ENCODE data around the gene EFCAB6.

EFCAB6 gene

GRCh38 chr22:43848366-43849171 is 36.5 kb upstream of the EFCAB6 start:
- no peak for DNase-seq (ENCODE audit: low spot score)

DNA sequence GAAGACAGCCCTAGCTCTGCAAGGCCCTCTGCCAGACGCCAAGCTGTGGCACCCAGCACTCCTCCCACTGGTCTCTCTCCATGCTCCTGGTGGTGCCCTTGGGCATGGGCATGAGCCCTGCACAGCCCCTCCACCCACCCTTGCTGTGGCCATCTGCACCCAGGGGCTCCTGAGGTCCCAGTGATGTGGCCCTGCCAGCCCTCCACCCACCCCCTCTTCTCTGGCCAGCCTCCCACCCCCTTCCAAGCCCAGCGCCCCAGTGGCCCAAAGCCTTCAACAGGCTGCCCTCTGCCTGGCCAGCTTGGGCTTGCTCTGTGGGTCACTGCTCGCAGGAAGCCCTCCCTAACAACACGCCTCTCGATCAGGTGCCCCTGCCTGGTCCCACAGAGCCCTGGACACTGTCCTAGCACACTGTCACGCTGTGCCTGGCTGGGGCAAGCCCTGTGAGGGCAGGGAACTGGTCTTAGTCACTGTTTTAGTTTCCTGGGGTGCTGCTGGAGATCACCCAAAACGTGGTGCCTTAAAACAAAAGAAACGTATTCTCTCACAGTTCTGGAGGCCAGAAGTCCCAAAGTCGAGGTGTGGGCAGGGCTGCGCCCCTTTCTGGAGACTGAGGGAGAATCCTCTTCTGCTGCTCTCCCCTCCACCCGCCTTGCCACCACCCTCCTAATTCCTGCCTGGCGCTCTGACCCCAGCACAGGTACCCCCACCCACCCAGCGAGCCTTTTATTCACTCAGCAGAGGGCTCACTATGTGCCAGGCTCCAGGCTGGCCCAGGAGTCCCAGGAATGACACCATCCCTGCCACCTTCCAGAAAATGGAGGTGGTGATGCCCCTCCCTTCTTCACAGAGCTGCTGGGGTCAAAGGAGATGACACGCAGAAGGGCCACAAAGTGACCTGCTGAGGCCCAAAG is 35.5 kb upstream of the EFCAB6 start:
- no peak for DNase-seq (ENCODE audit: low spot score)

DNA sequence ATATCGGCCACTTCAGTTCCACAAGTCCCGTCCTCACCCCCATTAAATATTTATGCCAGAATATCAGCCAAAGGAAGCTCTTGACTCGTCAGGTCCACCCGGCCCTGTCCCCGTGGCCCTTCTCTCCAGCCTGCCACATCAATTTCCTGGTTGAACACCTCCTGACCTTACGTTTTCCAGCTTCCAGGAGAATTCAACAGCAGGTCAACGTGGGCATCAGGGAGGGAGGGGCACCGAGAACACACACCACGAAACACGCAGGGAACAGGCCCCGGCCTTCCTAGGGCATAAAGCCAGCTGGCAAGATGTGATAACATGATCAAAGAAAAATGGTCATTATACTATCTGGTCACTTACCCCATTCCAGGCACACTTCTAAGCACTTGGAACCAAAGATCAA is 34.9 kb upstream of the EFCAB6 start:
- DNase-seq (ENCODE audit: low spot score): no peak

GRCh38 chr22:43845981-43846380 is 33.9 kb upstream of the EFCAB6 start:
- no peak for DNase-seq (ENCODE audit: low spot score)

DNA sequence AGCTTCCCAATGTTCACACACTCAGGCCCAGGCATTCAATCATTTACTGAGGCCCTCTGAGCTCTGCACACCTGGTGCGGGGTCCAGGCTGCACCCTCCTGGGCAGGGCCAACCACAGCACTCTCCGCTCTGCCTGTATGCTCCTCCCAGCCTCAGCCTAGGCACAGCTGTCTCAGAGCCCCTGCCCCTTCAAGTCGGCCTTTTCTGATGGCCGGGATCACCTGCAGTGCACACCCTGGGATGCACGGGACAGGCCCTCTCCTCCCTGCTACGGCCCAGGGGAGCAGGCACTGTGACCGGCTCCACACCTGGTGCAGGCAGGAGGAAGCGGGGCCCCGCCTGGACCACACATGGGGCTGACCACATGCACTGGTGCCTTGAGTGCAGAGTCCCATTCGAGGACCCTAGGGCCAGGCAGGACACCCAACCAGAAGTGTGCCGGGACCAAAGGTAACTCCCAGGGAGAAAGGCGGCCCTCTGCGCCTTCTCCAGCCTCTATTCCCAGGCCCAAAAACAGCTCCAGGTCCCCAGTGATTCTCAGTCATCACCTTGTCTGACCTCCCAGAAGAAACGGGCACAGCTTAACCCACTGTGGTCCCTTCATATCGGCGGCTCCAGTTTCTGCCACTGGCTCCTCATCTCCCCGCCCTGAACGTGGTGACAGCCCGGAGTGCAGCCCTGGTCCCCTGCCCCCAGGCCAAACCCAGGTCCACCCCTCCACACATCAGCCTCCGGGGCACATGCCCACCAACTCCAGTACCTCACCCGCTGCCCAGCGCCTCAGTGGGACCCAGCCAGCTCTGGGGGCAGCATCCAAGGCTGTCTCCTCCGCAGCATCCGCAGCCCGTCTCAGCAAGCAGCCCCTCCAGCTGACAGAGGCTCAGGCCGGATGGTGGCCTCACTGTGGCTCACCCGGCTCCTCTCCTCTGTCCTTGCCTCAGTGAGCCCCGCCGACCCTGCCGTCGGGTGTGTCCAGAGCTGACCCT is 32.7 kb upstream of the EFCAB6 start:
- DNase-seq (ENCODE audit: low spot score): no peak

DNA sequence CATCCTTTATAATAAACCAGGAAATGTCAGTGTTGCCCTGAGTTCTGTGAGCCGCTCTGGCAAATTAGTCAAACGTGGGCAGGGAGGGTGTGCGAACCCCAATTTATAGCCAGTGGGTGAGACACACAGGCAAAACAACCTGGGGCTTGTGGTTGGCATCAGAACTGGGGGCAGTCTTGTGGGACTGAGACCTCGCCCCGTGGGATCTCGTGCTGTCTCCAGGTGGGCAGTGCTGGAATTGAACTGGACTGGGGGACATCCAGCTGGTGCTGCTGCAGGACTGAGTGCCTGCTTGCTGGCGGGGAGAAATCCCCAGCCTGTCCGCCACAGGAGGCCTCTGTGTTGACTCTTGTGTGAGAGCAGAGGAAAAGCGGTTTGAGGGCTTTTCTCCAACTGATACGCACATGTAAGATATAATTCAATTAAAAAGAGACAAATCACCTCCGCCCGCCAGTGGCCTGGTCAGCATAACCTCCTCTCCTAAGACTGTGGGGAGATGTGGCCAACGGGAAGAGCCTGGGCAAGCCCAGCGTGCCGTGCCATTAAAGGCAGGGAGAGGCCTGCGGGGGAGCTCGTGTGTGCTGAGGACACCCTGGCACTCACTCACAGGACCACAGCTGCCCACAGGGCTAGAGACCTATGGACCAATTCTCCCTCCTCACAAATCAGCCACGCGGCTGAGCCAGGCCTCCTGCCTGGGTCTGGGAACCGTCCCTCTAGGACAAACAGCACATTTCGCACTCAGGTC is 31.9 kb upstream of the EFCAB6 start:
- no peak for DNase-seq (ENCODE audit: low spot score)

DNA sequence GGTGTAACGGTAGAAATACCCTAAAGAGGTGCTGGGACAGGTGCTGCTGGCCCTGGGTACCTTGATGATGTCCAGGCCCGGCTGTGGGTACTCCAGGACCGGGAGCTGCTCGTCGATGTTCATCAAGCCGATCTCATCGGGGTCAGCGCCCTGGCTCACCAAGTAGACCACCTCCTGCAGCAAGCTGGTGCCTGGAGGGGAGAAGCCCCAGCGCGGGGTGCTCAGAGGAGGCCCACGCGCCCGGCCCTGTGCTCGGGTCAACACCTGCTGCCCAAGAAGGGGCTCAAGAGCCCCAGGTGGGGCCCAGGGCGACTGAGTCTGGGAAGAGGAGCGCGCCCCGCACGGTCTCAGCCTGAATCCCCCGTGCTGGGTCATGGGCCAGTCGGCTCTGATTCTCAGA is 29.6 kb upstream of the EFCAB6 start:
- DNase-seq (ENCODE audit: low spot score): no peak

DNA sequence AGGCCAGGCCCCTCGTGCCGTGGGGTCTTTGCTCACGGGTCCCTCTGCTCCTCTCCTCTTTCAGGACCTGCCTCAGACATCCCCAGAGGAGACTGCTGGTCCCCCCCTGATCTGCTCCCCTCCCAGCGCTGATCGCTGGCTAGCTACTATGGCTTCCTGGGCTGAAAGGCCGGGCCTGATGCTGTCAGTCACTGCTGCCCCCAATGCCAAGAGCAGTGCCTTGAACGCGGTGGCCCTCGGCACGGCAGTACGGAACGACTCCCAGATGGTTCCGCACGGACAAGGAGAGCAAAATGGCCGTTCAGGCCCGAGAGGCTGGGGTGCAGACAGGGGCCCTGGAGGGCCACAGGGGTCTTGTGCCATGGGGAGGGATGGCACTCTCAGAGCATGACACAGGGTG is 28.7 kb upstream of the EFCAB6 start:
- no peak for DNase-seq (ENCODE audit: low spot score)

- DNase-seq (ENCODE audit: low spot score): no peak
These were observed 28.3 kb upstream of the EFCAB6 start for GRCh38 chr22:43840431-43840830.

- no peak for DNase-seq (ENCODE audit: low spot score)
These were observed 27.7 kb upstream of the EFCAB6 start for GRCh38 chr22:43839781-43840180.

- no peak for DNase-seq (ENCODE audit: low spot score)
These were observed 26.6 kb upstream of the EFCAB6 start for GRCh38 chr22:43838571-43839307.

DNA sequence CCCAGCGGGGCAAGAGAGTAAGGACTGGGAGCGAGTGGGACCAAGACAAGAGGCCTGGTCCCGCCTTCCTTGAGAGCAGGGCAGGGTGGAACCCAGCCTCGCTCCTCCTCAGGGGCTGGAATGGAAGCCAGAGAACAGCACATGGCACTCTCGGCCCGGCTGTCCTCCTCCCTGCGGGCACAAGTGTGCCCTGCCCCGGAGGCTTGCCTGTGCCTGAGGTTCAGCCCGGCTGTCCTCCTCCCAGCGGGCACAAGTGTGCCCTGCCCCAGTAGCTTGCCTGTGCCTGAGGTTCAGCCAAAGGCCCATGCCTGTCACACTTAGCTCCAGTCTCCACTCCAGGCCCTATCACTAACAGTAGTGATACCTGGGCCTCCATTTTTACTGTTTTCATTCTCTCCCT is 26.1 kb upstream of the EFCAB6 start:
- no peak for DNase-seq (ENCODE audit: low spot score)

GRCh38 chr22:43837666-43838065 is 25.6 kb upstream of the EFCAB6 start:
- no peak for DNase-seq (ENCODE audit: low spot score)

DNA sequence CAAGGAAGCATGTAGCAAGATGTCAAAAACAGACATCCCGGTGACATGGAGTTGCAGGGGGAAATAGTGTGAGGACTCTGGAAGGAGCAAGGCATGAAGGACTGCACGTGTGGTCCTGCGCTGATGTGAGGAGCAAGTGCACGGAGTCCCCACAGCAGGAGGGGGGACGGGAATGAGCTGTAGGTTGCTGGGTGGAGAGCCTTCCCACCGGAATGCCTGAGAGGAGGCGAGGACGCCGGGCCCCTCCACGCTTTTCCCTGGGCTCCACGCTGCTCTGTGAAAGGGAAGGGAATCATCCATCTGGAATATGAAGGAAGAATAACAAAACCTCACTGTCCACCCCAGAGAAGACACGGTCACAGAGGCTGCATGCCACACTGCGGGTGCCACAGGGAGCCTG is 23.6 kb upstream of the EFCAB6 start:
- no peak for DNase-seq (ENCODE audit: low spot score)

GRCh38 chr22:43835166-43835565 is 23.1 kb upstream of the EFCAB6 start:
- DNase-seq (ENCODE audit: low spot score): no peak

DNA sequence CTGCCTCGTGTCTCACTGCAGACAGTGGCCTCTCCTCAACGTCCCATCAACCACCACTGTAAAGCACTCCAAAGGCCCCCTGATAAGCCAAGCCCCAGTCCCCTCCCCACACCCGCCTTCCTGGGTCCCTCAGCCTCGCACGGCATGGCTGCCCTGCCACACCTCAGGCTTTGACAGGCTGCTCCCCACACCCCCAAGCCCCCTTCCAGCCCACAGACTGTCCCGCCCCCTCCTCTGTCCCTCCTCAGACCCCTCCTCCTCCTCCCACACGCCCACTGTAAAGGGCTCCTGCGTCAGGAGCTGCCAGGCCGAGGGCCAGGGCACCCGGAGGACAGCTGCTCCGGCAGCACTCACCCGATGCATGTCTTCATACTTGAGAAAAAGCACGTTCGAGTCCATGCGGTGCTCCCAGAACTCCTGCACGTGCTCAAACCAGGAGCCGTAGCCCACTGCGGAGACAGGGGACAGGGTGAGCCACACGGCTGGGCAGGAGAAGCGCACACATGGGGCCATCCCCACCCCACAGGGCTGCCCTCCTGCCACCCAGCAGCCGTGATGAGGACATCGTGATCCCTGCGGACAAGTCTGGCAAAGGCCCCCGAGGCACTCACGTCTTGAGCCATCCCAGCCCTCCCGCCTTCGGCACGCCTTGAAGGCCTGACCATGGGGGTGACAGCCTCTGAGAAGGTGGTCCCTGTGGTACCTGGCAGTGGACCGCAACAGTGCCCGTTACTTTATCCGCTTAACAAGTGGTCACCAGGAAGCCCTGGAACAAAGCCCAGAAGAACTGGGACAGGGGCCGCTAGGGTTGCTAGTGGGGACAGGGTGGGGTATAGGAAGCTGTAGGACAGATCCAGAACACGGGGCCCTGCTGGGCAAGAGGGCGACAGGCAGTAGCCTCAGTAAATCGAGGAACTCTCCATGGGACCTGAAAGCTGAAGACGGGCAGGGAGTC is 21.5 kb upstream of the EFCAB6 start:
- no peak for DNase-seq (ENCODE audit: low spot score)

DNA sequence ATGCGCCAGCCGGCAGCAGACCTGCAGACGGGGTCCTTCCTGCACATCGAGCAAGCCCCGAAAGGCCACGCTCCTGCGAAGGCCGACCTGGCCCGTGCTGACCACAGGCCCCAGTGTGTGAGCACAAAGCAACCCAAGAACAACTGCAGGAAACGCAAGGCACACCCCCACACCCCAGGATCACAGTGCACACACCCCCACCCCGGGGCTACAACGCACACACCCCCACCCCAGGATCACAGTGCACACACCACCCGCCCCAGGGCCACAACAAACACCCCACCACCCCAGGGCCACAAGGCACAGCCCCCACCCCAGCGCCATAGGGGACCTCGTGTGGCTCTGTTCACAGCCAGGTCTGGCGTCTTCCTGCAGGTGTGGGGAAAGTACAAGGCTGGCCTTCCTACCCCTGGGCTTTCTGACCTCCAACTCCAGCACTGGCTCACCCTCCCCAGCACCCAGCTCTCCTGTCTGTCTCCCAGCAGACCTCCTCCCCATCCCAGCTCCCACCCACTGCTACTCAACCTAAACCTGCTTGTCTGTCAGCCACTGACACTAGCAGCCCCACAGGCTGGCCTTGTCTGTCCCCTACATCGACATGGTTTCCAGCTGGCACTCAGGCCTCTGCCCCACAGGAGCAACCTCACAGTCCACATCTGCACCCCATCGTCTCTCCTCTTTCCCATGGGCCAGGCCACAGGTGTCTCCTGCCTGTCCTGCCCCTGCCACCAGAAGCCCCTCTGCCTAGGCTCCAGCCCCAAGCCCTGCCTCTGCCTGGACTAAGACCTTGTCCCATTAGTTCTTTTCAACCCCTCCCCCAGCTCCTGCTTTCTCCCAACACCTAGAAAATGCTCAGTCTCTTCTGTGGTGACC is 20.5 kb upstream of the EFCAB6 start:
- DNase-seq (ENCODE audit: low spot score): no peak
